ENCODE data around the gene BLNK. TPM values are rescaled to one million over a fixed set of nuclear protein-coding genes. Genes with fewer than 3 reads are reported as not detected.
A peak's percentile ranks its signal among the peaks of the same experiment; 100 is the strongest.

BLNK gene
- total and polyA plus RNA-seq, 7 donors, result 0.15 to 3.7 (median 1.1) TPM

DNA sequence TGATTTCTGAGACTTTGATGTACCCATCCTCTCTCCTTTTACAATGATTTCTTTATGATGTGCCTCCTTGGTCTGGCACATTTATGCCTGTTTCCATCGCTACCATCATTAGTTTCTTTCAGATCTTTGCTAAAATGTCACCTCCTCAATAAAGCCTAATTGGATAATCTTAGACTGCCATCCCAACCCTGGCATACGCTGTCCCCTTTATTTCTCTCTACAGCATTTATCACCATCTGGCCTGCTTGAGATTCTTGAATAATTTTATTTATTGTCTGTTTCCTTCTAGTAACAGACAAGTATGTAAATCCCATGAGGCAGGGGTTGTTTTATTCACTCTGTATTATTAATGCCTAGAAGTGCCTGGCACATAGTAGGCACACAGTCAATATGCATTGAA, 26.1 kb upstream of the BLNK start:
- intact Hi-C loops (cut with DNase I), result loop anchor here in 1 of 2 donors (5.0 kb wide), 1 partner anchor 280 kb away; no protein-coding TSS in a partner anchor
- DNase-seq (no peak), ATAC-seq (no peak)
- H3K27ac ChIP-seq, result no peak overlapping the region
- no peaks in the 10 kb centered on the region for H3K36me3 ChIP-seq (ENCODE audit: insufficient read depth in 1 of 2, low read depth in 1 of 2)
- no peak overlapping the region for H3K4me3 ChIP-seq
- H3K27me3 ChIP-seq (ENCODE audit: insufficient read depth in 3 of 3, low read length in 2 of 3), result peaks cover 0 to 30% (median 2%) of the 10 kb centered on the region in 3 donors
- H3K9me3 ChIP-seq, result no peaks in the 10 kb centered on the region
- TF ChIP-seq, protein P1, sequence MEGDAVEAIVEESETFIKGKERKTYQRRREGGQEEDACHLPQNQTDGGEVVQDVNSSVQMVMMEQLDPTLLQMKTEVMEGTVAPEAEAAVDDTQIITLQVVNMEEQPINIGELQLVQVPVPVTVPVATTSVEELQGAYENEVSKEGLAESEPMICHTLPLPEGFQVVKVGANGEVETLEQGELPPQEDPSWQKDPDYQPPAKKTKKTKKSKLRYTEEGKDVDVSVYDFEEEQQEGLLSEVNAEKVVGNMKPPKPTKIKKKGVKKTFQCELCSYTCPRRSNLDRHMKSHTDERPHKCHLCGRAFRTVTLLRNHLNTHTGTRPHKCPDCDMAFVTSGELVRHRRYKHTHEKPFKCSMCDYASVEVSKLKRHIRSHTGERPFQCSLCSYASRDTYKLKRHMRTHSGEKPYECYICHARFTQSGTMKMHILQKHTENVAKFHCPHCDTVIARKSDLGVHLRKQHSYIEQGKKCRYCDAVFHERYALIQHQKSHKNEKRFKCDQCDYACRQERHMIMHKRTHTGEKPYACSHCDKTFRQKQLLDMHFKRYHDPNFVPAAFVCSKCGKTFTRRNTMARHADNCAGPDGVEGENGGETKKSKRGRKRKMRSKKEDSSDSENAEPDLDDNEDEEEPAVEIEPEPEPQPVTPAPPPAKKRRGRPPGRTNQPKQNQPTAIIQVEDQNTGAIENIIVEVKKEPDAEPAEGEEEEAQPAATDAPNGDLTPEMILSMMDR (IDR thresholded peaks at IDR 0.05), result no peak
- WGBS, 3 donors, result 90 to 98% (median 91%) methylated on average over 2 of the region's 2 CpGs
- no peaks in the 10 kb centered on the region for H3K4me1 ChIP-seq

DNA sequence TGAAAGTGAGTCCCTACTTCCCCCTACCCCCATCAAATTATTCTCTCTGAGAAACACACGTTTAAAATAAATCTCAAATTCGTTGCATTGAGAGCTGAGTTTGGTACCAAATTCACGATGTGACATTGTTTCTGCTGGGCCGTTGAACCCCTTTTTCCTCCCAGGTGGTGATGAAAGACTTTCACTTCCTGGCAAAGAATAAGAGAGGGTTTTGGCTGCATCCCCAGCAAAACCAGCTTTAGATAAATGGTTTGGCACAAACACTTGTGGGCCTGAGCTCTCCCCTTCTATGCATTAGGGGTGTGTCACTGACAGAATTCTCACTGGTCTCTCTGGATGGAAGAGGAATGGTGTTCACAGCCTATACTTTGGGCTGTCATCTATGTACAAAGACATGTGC, 24.1 kb upstream of the BLNK start:
- intact Hi-C loops (cut with DNase I), result loop anchor here in 1 of 2 donors (5.0 kb wide), 1 partner anchor 278 kb away; no protein-coding TSS in a partner anchor
- H3K27me3 ChIP-seq (ENCODE audit: insufficient read depth in 3 of 3, low read length in 2 of 3), result peaks cover 0 to 23% (median 2%) of the 10 kb centered on the region in 3 donors
- no peak overlapping the region for H3K27ac ChIP-seq
- WGBS, 3 donors, result 59 to 66% (median 59%) methylated on average over 4 of the region's 4 CpGs
- ATAC-seq, result no peak
- TF ChIP-seq, protein P1 (IDR thresholded peaks at IDR 0.05), result no peak
- DNase-seq, result no peak
- H3K4me3 ChIP-seq, result no peak overlapping the region
- no peaks in the 10 kb centered on the region for H3K36me3 ChIP-seq (ENCODE audit: insufficient read depth in 1 of 2, low read depth in 1 of 2)
- no peaks in the 10 kb centered on the region for H3K4me1 ChIP-seq
- no peaks in the 10 kb centered on the region for H3K9me3 ChIP-seq

DNA sequence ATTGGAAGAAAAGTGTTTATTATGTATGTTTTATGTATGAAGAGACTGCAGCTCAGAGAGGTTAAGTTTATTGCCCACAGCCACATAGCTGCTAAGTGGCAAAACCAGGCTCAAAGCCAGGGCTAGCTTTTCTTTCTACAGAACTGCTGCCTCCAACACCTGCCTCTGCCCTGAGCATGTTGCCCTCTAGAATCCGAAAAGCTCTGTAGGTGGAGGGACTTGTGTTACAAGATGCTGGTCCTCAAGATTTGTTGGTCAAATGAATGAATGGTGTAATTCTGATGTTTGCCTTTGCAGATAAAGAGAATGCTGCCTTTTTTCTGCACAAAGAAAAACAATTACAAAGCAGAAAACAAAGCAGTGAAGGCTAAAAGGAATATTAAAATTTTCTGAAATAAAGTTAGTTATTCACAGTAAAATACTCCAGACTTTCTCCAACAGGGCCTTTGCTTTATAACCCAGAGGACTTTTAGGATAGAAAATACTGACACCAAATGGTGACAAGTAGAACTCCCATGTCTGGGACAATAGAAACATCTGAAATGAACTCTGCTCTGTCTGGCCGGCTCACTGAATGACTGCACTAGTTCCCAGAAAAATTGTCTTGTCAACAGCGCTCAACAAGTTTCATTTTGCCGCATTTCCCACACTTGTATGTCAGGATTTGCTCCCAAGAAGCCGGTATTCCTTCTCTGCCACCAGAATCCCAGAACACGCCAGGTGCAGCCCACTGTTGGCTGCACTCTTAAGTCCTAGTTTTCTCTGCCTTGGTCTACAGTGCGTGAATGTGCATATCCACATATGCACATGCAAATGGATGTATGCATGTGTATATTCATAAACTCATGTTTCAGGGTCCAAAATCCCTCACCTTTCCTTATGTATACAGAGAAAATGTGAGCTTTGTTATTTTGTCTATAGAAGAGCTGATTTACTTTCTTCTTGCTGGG, 21.9 kb upstream of the BLNK start:
- Histone ChIP-seq H3K4me3 (no peak overlapping the region), H3K9me3 (no peaks in the 10 kb centered on the region), H3K4me1 (peaks cover 4% of the 10 kb centered on the region), H3K27ac (no peak overlapping the region), H3K36me3 (ENCODE audit: insufficient read depth in 1 of 2, low read depth in 1 of 2) (no peaks in the 10 kb centered on the region), H3K27me3 (ENCODE audit: insufficient read depth in 3 of 3, low read length in 2 of 3) (peaks cover 0 to 6% (median 0%) of the 10 kb centered on the region in 3 donors)
- DNase-seq, result no peak
- WGBS, 3 donors, result 39 to 50% (median 39%) methylated on average over 7 of the region's 7 CpGs
- peak; percentile 65 to 84 (median 74) for ATAC-seq
- TF ChIP-seq, protein P1 (IDR thresholded peaks at IDR 0.05), result peak; percentile 65
- intact Hi-C loops (cut with DNase I), result loop anchor here (1.0 to 5.0 kb wide), 3 partner anchors 62 to 276 kb away; no protein-coding TSS in a partner anchor

DNA sequence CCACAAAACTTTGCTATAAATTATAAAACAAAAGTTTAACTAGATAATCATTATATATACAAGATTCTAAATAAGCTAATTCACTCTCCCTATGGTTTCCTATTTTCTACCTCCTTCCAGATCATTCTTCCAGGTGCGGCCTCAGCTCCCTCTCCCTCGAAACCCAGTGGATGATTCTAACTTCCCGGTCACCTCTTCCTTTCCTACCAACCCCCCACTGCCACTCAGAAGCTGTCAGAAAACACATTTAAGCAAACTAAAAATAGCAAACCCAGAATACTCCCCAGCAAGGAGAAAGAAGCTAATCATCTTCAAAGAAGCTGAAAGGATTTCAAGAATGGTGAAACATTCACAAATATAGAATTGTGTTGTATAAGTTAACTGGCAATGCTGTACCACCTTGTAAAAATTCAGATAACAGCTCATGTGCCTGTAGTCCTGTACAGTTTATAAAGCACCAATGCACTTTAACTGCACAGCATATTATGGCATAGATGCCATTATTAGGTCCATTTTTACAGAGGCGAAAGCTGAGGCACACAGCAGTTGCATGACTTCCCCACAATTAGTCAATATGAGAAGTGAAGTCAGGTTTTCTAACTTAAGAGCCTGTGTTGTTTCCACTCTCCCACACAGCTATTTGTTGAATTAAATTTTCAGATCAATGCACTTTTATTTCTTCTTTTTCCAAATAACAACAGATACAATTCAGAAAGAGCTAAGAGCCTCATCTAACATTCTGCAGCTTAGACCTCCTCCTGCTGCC, 19.2 kb upstream of the BLNK start:
- ATAC-seq (no peak), DNase-seq (no peak)
- Histone ChIP-seq H3K4me1 (peaks cover 10% of the 10 kb centered on the region), H3K27me3 (ENCODE audit: insufficient read depth in 3 of 3, low read length in 2 of 3) (peaks cover 0 to 4% (median 0%) of the 10 kb centered on the region in 3 donors), H3K4me3 (no peak overlapping the region), H3K36me3 (ENCODE audit: insufficient read depth in 1 of 2, low read depth in 1 of 2) (no peaks in the 10 kb centered on the region), H3K27ac (no peak overlapping the region), H3K9me3 (no peaks in the 10 kb centered on the region)
- TF ChIP-seq, protein P1 (IDR thresholded peaks at IDR 0.05), result no peak
- 77 to 81% (median 80%) methylated on average over 4 of the region's 4 CpGs for WGBS, 3 donors
- intact Hi-C loops (cut with DNase I), result loop anchor here in 1 of 2 donors (5.0 kb wide), 1 partner anchor 273 kb away; no protein-coding TSS in a partner anchor

All from psoas muscle (tissue), 8 donors.